GM12878 (cell line): ENCODE data around the gene BMERB1. TPM values are rescaled to one million over a fixed set of nuclear protein-coding genes. Genes with fewer than 3 reads are reported as not detected.

Experiments used
- ATAC-seq: fragments of 200-7000 bp; cut with Tn5 transposase; 3 replicates; pipeline ENCODE4 v1.9.1; 2020; ENCODE audit warnings: mild to moderate bottlenecking, moderate library complexity
- BruUV-seq: library from RNA; stranded (reverse); fragments of 400-500 nt; replicated peaks from 2 replicates; lab custom pipeline; 2021; lab: Mats Ljungman, UMichigan
- CTCF ChIA-PET: fragments of 300-600 bp; sonication (Branson Sonifier 250); formaldehyde crosslinking; extraction: SDS; loops from one replicate; lab custom pipeline; 2021; ENCODE audit warnings: inconsistent platforms; lab: Yijun Ruan, JAX
- POLR2A ChIA-PET: fragments of 350-600 bp; formaldehyde crosslinking; extraction: SDS; loops from one replicate; lab custom pipeline; 2021; ENCODE audit warnings: inconsistent platforms; lab: Charles Lee
- RAD21 ChIA-PET: fragments of 300-600 bp; sonication (Branson Sonifier 250); formaldehyde crosslinking; loops from one replicate; lab custom pipeline; 2023; ENCODE audit warnings: antibody characterized with exemption; ENCODE audit not compliant: unreplicated experiment; lab: Charles Lee
- SMC1A ChIA-PET: fragments of 300-600 bp; sonication (Branson Sonifier 250); formaldehyde crosslinking; loops from one replicate; lab custom pipeline; 2023; ENCODE audit not compliant: unreplicated experiment, uncharacterized antibody; lab: Charles Lee
- DNase-seq: peaks from one replicate; pipeline ENCODE4 v3.0.0-alpha.2; 2011; ENCODE audit warnings: low read depth, low spot score
- FAIRE-seq: peaks from 3 replicates; lab custom pipeline; 2011; peaks lifted over from hg19 to GRCh38; lab: Jason Lieb, UNC
- H2AFZ ChIP-seq: 2 replicates; pipeline ENCODE4 v1.6.0; 2011; ENCODE audit warnings: low read depth, low read length, control low read depth; ENCODE audit not compliant: control insufficient read depth
- H3K27ac ChIP-seq: 2 replicates; pipeline ENCODE4 v1.5.1; 2011; ENCODE audit warnings: control low read depth; ENCODE audit not compliant: control insufficient read depth, insufficient read depth
- H3K27me3 ChIP-seq, 2 experiments: replicated peaks in 1 of 2; 2 replicates each; pipeline versions ENCODE4 v1.6.0 to v1.6.1; 2011; ENCODE audit warnings: low read length in 1 of 2; ENCODE audit not compliant: control insufficient read depth in 2 of 2, insufficient read depth in 2 of 2
- H3K36me3 ChIP-seq, 2 experiments: 2 replicates each; pipeline ENCODE4 v1.5.1; 2011; ENCODE audit warnings: low read length in 1 of 2; ENCODE audit not compliant: control insufficient read depth in 2 of 2, insufficient read depth in 2 of 2
- H3K4me1 ChIP-seq: 2 replicates; pipeline ENCODE4 v1.6.1; 2011; ENCODE audit warnings: mild to moderate bottlenecking, low read length, moderate library complexity, mixed read lengths; ENCODE audit not compliant: control insufficient read depth, insufficient read depth
- H3K4me2 ChIP-seq: 2 replicates; pipeline ENCODE4 v1.6.0; 2011; ENCODE audit warnings: control low read depth; ENCODE audit not compliant: control insufficient read depth, insufficient read depth
- H3K4me3 ChIP-seq: fragments of 200-600 bp; sonication (generic); 2 replicates; pipeline ENCODE4 v1.5.1; 2016
- H3K79me2 ChIP-seq: 2 replicates; pipeline ENCODE4 v1.6.0; 2011; ENCODE audit warnings: low read length; ENCODE audit not compliant: control insufficient read depth, insufficient read depth
- H3K9ac ChIP-seq: 2 replicates; pipeline ENCODE4 v1.8.0; 2011; ENCODE audit warnings: low read length, control low read depth, mixed read lengths; ENCODE audit not compliant: control insufficient read depth, insufficient read depth
- H3K9me3 ChIP-seq: replicated peaks from 3 replicates; pipeline ENCODE4 v1.5.1; 2011; ENCODE audit warnings: mild to moderate bottlenecking, low read length; ENCODE audit not compliant: control insufficient read depth, insufficient read depth
- H4K20me1 ChIP-seq: 2 replicates; pipeline ENCODE4 v1.6.0; 2011; ENCODE audit not compliant: control insufficient read depth, insufficient read depth
- BHLHE40 ChIP-seq, 2 experiments: fragments of 450-650 bp in 1 of 2; IDR thresholded peaks; 2 replicates each; pipeline ENCODE4 v1.6.1; 2011 to 2017; ENCODE audit warnings: low read depth in 2 of 2, borderline replicate concordance in 1 of 2, improper control_type of control experiment in 1 of 2, low read length in 1 of 2, mild to moderate bottlenecking in 1 of 2
- BMI1 ChIP-seq: fragments of 450-650 bp; IDR thresholded peaks from 2 replicates; pipeline ENCODE4 v1.6.1; 2016; ENCODE audit warnings: mild to moderate bottlenecking, moderate library complexity, borderline replicate concordance
- EP300 ChIP-seq, 2 experiments: fragments of 150-350 bp in 1 of 2; IDR thresholded peaks; 2 replicates each; pipeline ENCODE4 v1.6.1; 2011 to 2012; ENCODE audit warnings: low read depth in 2 of 2, low read length in 2 of 2, borderline replicate concordance in 1 of 2, improper control_type of control experiment in 1 of 2, inconsistent platforms in 1 of 2; ENCODE audit not compliant: control insufficient read depth in 1 of 2
- HDAC2 ChIP-seq: fragments of 200-600 bp; sonication (generic); IDR thresholded peaks from 2 replicates; pipeline ENCODE4 v1.6.1; 2017
- HDGF ChIP-seq: fragments of 450-650 bp; IDR thresholded peaks from 2 replicates; pipeline ENCODE4 v1.6.1; 2016; ENCODE audit warnings: antibody characterized with exemption
- IKZF1 ChIP-seq: fragments of 450-650 bp; conservative IDR thresholded peaks from 2 replicates; pipeline ENCODE4 v1.6.1; 2017; ENCODE audit warnings: antibody characterized with exemption, mild to moderate bottlenecking
- SREBF1 ChIP-seq: IDR thresholded peaks from 2 replicates; pipeline ENCODE4 v1.6.1; 2012; ENCODE audit warnings: mild to moderate bottlenecking, low read length
- STAT1 ChIP-seq: fragments of 450-650 bp; conservative IDR thresholded peaks from 2 replicates; pipeline ENCODE4 v1.6.1; 2014; ENCODE audit warnings: antibody characterized with exemption, mild to moderate bottlenecking
- YBX1 ChIP-seq: fragments of 450-650 bp; IDR thresholded peaks from 2 replicates; pipeline ENCODE4 v1.6.1; 2016; ENCODE audit warnings: antibody characterized with exemption
- WGBS: methylation state at CpG from one replicate; pipeline ENCODE4 v1.1.6; 2016; ENCODE audit warnings: low lambda C conversion rate; ENCODE audit not compliant: insufficient replicate concordance, insufficient coverage; ENCODE audit errors: missing lambda C conversion rate; 5-methylcytosine and 5-hydroxymethylcytosine counted together
- in situ Hi-C: fragments of 300-500 bp; cut with MboI; formaldehyde crosslinking; loops from 9 replicates; pipeline ENCODE4 v1.14.3; 2018; ENCODE audit warnings: mixed read lengths
- intact Hi-C: fragments of 100-400 bp; cut with micrococcal nuclease; formaldehyde crosslinking; loops from one replicate; pipeline ENCODE4 v1.14.2; 2022; ENCODE audit not compliant: unreplicated experiment
- polyA plus RNA-seq, 11 experiments: library from polyadenylated mRNA; depleted of rRNA in 4 of 11; unstranded in 6 of 11; stranded (reverse) in 5 of 11; fragments of >200 nt; fragmentation: Nextera tagmentation in 4 of 11; fragmentation: Illumina TruSeq in 1 of 11; extraction: Ambion mirVana in 4 of 11; extraction: Trizol in 1 of 11; gene quantifications; 1 replicate in 1 of 11; 2 replicates in 10 of 11; pipeline versions ENCODE4 v1.2.1 to v1.2.3, GENCODE V29; 2011 to 2016; ENCODE audit warnings: inconsistent platforms in 2 of 11, missing spikeins in 2 of 11, low read depth in 1 of 11
- total RNA-seq, 4 experiments: library from RNA; depleted of rRNA in 3 of 4; stranded (reverse); fragments of >200 nt in 3 of 4; fragmentation: Illumina TruSeq in 1 of 4; extraction: Trizol in 1 of 4; gene quantifications; 2 replicates each; pipeline versions ENCODE4 v1.2.1 to v1.2.3, GENCODE V29; 2013 to 2021
- TF ChIP-seq, protein P1 (sequence below): IDR thresholded peaks from 2 replicates; pipeline ENCODE4 v1.6.1; 2012; ENCODE audit warnings: low read depth, low read length, improper control_type of control experiment
- TF ChIP-seq, protein P2 (sequence below): IDR thresholded peaks from 2 replicates; pipeline ENCODE4 v1.6.1; 2011; ENCODE audit warnings: mild to moderate bottlenecking, low read depth, low read length, moderate library complexity; ENCODE audit not compliant: insufficient replicate concordance
- TF ChIP-seq, protein P3 (sequence below): fragments of 450-650 bp; IDR thresholded peaks from 2 replicates; pipeline ENCODE4 v1.6.1; 2017; ENCODE audit warnings: low read depth, mild to moderate bottlenecking, moderate library complexity
- TF ChIP-seq, protein P4 (sequence below): IDR thresholded peaks from 2 replicates; pipeline ENCODE4 v1.6.1; 2011; ENCODE audit warnings: low read depth, mild to moderate bottlenecking, low read length, moderate library complexity, borderline replicate concordance; ENCODE audit errors: extremely low read depth

Gene BMERB1
- total and polyA plus RNA-seq, 10 of the 15 experiments (the other 5 are each of a cell fraction or from before 2014, with no cell fraction given) = 0.05 to 0.68 (median 0.34) TPM

DNA sequence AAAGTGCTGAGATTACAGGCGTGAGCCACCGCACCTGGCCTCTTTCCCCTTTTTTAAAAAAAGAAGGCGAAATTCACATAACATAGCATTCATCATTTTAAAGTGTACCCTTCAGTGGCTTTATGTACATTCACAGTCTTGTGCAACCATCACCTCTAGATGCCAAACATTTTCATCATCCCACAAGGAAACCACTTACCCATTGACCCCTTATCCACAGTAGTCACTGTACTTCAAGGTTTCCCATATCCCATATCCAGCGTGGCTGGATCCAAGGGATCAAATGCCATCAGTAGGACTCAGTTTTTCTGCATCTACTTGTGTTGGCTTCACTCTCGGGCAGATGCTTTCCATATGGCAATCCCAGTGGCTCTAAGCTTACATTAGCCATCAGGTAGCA is 50.3 kb downstream of the BMERB1 start:
- H3K27me3 ChIP-seq = no peaks in the 10 kb centered on the region
- H3K4me2 ChIP-seq = no peak overlapping the region
- no peaks in the 10 kb centered on the region for H3K4me1 ChIP-seq
- H3K9ac ChIP-seq = no peak overlapping the region
- WGBS = 43% methylated on average over 5 of the region's 5 CpGs
- no peak for DNase-seq
- no peak for TF ChIP-seq IKZF1
- TF ChIP-seq EP300 (IDR thresholded peaks at IDR 0.05; ENCODE audit: borderline replicate concordance in 1 of 2, control insufficient read depth in 1 of 2, low read depth in 2 of 2, low read length in 2 of 2) = no peak
- no peak for TF ChIP-seq BMI1
- BruUV-seq = no TSS peak
- ATAC-seq = no peak
- H2AFZ ChIP-seq = no peak overlapping the region
- SMC1A ChIA-PET = no interaction called here
- no peaks in the 10 kb centered on the region for H3K9me3 ChIP-seq
- POLR2A ChIA-PET = no interaction called here
- no peak overlapping the region for H3K27ac ChIP-seq
- RAD21 ChIA-PET = no interaction called here
- CTCF ChIA-PET = no interaction called here
- no peaks in the 10 kb centered on the region for H3K36me3 ChIP-seq
- H4K20me1 ChIP-seq = no peaks in the 10 kb centered on the region
- H3K4me3 ChIP-seq = no peak overlapping the region
- no peaks in the 10 kb centered on the region for H3K79me2 ChIP-seq
- intact Hi-C loops (no loop called here), in situ Hi-C loops (no loop called here)
- FAIRE-seq = no peak

DNA sequence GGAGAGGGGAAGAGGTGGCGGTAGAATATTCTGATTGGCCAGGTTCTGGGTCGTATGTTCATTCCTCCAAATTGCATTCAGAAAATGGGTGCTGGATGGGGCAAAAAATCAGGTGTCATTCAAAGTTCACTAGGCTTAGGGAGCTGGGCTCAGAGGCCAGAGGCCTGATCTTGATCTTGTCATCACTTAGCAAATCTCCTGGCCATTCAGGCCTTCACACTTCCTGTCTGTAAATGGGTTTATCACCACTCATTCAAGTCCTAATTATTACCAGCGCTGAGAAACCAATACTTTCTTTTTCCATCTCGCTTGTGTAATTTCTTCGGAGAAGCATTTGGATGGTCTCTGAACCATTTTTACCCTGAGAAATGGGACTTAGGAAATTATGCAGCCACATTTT is 50.8 kb downstream of the BMERB1 start:
- no TSS peak for BruUV-seq
- no peak for ATAC-seq
- no peak for FAIRE-seq
- Histone ChIP-seq H4K20me1 (no peaks in the 10 kb centered on the region), H3K4me3 (no peak overlapping the region), H3K9ac (no peak overlapping the region), H2AFZ (no peak overlapping the region)
- SMC1A ChIA-PET = no interaction called here
- no peak for DNase-seq
- RAD21 ChIA-PET = no interaction called here
- WGBS = 67% methylated on average over 5 of the region's 5 CpGs
- no peak for TF ChIP-seq BHLHE40 (IDR thresholded peaks at IDR 0.05; ENCODE audit: borderline replicate concordance in 1 of 2, low read depth in 2 of 2, low read length in 1 of 2)
- TF ChIP-seq, protein P1, sequence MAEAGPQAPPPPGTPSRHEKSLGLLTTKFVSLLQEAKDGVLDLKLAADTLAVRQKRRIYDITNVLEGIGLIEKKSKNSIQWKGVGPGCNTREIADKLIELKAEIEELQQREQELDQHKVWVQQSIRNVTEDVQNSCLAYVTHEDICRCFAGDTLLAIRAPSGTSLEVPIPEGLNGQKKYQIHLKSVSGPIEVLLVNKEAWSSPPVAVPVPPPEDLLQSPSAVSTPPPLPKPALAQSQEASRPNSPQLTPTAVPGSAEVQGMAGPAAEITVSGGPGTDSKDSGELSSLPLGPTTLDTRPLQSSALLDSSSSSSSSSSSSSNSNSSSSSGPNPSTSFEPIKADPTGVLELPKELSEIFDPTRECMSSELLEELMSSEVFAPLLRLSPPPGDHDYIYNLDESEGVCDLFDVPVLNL = no peak
- TF ChIP-seq, protein P2, sequence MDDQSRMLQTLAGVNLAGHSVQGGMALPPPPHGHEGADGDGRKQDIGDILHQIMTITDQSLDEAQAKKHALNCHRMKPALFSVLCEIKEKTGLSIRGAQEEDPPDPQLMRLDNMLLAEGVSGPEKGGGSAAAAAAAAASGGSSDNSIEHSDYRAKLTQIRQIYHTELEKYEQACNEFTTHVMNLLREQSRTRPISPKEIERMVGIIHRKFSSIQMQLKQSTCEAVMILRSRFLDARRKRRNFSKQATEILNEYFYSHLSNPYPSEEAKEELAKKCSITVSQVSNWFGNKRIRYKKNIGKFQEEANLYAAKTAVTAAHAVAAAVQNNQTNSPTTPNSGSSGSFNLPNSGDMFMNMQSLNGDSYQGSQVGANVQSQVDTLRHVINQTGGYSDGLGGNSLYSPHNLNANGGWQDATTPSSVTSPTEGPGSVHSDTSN = no peak
- TF ChIP-seq SREBF1 = no peak
- TF ChIP-seq HDAC2 = no peak
- no peak for TF ChIP-seq HDGF
- TF ChIP-seq STAT1 = no peak
- no peak for TF ChIP-seq YBX1
- TF ChIP-seq, protein P3, sequence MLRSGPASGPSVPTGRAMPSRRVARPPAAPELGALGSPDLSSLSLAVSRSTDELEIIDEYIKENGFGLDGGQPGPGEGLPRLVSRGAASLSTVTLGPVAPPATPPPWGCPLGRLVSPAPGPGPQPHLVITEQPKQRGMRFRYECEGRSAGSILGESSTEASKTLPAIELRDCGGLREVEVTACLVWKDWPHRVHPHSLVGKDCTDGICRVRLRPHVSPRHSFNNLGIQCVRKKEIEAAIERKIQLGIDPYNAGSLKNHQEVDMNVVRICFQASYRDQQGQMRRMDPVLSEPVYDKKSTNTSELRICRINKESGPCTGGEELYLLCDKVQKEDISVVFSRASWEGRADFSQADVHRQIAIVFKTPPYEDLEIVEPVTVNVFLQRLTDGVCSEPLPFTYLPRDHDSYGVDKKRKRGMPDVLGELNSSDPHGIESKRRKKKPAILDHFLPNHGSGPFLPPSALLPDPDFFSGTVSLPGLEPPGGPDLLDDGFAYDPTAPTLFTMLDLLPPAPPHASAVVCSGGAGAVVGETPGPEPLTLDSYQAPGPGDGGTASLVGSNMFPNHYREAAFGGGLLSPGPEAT = no peak
- TF ChIP-seq, protein P4, sequence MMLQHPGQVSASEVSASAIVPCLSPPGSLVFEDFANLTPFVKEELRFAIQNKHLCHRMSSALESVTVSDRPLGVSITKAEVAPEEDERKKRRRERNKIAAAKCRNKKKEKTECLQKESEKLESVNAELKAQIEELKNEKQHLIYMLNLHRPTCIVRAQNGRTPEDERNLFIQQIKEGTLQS = no peak
- TF ChIP-seq, all 136 proteins: peak for 0
- no peaks in the 10 kb centered on the region for H3K9me3 ChIP-seq
- no peaks in the 10 kb centered on the region for H3K36me3 ChIP-seq
- H3K27me3 ChIP-seq = no peaks in the 10 kb centered on the region
- in situ Hi-C loops = no loop called here
- H3K79me2 ChIP-seq = no peaks in the 10 kb centered on the region
- H3K4me2 ChIP-seq = no peak overlapping the region
- no peak overlapping the region for H3K27ac ChIP-seq
- ChIA-PET CTCF (no interaction called here), POLR2A (no interaction called here)
- intact Hi-C loops = no loop called here
- H3K4me1 ChIP-seq = no peaks in the 10 kb centered on the region
